H1 (cell line): ENCODE measurements around the gene LRRC18. TPM values are rescaled to one million over a fixed set of nuclear protein-coding genes. Genes with fewer than 3 reads are reported as not detected.

Experiments
- EGR1 ChIP-seq: IDR thresholded peaks from 2 replicates; pipeline ENCODE4 v1.6.1; 2011; ENCODE audit warnings: low read depth, low read length, borderline replicate concordance
- JUND ChIP-seq: IDR thresholded peaks from 2 replicates; pipeline ENCODE4 v1.6.1; 2011; ENCODE audit warnings: mild to moderate bottlenecking, improper control_type of control experiment, low read length
- KDM1A ChIP-seq: fragments of 200-600, 300-600 bp; sonication (generic); IDR thresholded peaks from 2 replicates; pipeline ENCODE4 v1.7.1; 2016; ENCODE audit warnings: mild to moderate bottlenecking, low read length, borderline replicate concordance
- KDM4A ChIP-seq: IDR thresholded peaks from one replicate; pipeline ENCODE4 v1.7.1; 2012; ENCODE audit warnings: low read depth, mild to moderate bottlenecking, moderate library complexity, low read length, inconsistent platforms; ENCODE audit not compliant: severe bottlenecking
- PHF8 ChIP-seq: fragments of 200-600 bp; sonication (generic); conservative IDR thresholded peaks from 2 replicates; pipeline ENCODE4 v1.7.1; 2012; ENCODE audit warnings: low read depth, mild to moderate bottlenecking, inconsistent platforms, low read length, moderate library complexity
- POU5F1 ChIP-seq: IDR thresholded peaks from 2 replicates; pipeline ENCODE4 v1.6.1; 2011; ENCODE audit warnings: low read depth, mild to moderate bottlenecking, low read length, moderate library complexity
- SAP30 ChIP-seq: fragments of 300-600 bp; sonication (generic); IDR thresholded peaks from 2 replicates; pipeline ENCODE4 v1.7.1; 2012; ENCODE audit warnings: low read length, moderate library complexity, mild to moderate bottlenecking, inconsistent platforms; ENCODE audit not compliant: insufficient read depth, insufficient replicate concordance
- SP2 ChIP-seq: IDR thresholded peaks from 2 replicates; pipeline ENCODE4 v1.6.1; 2012; ENCODE audit warnings: mild to moderate bottlenecking, low read length, inconsistent platforms
- TCF12 ChIP-seq: IDR thresholded peaks from 2 replicates; pipeline ENCODE4 v1.6.1; 2011; ENCODE audit warnings: low read depth, mild to moderate bottlenecking, low read length
- polyA plus RNA-seq, 7 experiments: library from polyadenylated mRNA; depleted of rRNA in 3 of 7; stranded (reverse) in 5 of 7; unstranded in 2 of 7; fragments of >200 nt in 5 of 7; fragments of 200-250 nt in 2 of 7; gene quantifications; 1 replicate in 5 of 7; 2 replicates in 1 of 7; 4 replicates in 1 of 7; pipeline versions ENCODE4 v1.2.1 to v1.2.3, GENCODE V29; 2011 to 2013; ENCODE audit warnings: missing spikeins in 2 of 7, mixed read lengths in 2 of 7
- total RNA-seq: library from RNA; stranded (reverse); fragmentation: NEBNext Ultra II Directional; extraction: Animal tissue kit (Norgen Biotek cat#: 25700); gene quantifications from 2 replicates; pipeline ENCODE4 v1.2.1, GENCODE V29; 2021
- TF ChIP-seq, protein P1 (sequence below): fragments of 300-600 bp; sonication (generic); IDR thresholded peaks from 2 replicates; pipeline ENCODE4 v1.7.1; 2012; ENCODE audit warnings: low read length, moderate library complexity, mild to moderate bottlenecking, inconsistent platforms; ENCODE audit not compliant: insufficient replicate concordance
- TF ChIP-seq, protein P2 (sequence below): IDR thresholded peaks from 2 replicates; pipeline ENCODE4 v1.6.1; 2012; ENCODE audit warnings: inconsistent platforms
- TF ChIP-seq, protein P3 (sequence below): IDR thresholded peaks from 2 replicates; pipeline ENCODE4 v1.6.1; 2011; ENCODE audit warnings: low read depth, mild to moderate bottlenecking, low read length; ENCODE audit not compliant: insufficient read depth

LRRC18 gene
- total and polyA plus RNA-seq, 2 of the 8 experiments (the other 6 are each of a cell fraction or from before 2014, with no cell fraction given), result not detected

DNA sequence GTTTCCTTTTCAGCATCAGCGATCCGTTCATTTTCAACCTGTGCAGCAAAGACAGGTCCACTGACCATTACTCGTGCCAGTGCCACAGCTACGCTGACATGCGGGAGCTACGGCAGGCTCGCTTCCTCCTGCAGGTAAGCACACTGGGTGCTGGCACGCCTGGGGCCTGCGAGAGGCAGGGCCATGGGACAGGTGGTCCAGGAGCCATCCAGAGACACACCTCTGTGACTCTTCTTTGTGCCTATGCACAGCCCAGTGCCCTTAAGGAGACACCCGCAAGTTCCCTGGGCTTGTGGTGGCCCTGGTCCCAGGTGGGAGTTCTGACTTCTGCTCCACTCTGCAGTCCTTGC, 42.2 kb downstream of the LRRC18 start (continued):
- TF ChIP-seq, protein P1, sequence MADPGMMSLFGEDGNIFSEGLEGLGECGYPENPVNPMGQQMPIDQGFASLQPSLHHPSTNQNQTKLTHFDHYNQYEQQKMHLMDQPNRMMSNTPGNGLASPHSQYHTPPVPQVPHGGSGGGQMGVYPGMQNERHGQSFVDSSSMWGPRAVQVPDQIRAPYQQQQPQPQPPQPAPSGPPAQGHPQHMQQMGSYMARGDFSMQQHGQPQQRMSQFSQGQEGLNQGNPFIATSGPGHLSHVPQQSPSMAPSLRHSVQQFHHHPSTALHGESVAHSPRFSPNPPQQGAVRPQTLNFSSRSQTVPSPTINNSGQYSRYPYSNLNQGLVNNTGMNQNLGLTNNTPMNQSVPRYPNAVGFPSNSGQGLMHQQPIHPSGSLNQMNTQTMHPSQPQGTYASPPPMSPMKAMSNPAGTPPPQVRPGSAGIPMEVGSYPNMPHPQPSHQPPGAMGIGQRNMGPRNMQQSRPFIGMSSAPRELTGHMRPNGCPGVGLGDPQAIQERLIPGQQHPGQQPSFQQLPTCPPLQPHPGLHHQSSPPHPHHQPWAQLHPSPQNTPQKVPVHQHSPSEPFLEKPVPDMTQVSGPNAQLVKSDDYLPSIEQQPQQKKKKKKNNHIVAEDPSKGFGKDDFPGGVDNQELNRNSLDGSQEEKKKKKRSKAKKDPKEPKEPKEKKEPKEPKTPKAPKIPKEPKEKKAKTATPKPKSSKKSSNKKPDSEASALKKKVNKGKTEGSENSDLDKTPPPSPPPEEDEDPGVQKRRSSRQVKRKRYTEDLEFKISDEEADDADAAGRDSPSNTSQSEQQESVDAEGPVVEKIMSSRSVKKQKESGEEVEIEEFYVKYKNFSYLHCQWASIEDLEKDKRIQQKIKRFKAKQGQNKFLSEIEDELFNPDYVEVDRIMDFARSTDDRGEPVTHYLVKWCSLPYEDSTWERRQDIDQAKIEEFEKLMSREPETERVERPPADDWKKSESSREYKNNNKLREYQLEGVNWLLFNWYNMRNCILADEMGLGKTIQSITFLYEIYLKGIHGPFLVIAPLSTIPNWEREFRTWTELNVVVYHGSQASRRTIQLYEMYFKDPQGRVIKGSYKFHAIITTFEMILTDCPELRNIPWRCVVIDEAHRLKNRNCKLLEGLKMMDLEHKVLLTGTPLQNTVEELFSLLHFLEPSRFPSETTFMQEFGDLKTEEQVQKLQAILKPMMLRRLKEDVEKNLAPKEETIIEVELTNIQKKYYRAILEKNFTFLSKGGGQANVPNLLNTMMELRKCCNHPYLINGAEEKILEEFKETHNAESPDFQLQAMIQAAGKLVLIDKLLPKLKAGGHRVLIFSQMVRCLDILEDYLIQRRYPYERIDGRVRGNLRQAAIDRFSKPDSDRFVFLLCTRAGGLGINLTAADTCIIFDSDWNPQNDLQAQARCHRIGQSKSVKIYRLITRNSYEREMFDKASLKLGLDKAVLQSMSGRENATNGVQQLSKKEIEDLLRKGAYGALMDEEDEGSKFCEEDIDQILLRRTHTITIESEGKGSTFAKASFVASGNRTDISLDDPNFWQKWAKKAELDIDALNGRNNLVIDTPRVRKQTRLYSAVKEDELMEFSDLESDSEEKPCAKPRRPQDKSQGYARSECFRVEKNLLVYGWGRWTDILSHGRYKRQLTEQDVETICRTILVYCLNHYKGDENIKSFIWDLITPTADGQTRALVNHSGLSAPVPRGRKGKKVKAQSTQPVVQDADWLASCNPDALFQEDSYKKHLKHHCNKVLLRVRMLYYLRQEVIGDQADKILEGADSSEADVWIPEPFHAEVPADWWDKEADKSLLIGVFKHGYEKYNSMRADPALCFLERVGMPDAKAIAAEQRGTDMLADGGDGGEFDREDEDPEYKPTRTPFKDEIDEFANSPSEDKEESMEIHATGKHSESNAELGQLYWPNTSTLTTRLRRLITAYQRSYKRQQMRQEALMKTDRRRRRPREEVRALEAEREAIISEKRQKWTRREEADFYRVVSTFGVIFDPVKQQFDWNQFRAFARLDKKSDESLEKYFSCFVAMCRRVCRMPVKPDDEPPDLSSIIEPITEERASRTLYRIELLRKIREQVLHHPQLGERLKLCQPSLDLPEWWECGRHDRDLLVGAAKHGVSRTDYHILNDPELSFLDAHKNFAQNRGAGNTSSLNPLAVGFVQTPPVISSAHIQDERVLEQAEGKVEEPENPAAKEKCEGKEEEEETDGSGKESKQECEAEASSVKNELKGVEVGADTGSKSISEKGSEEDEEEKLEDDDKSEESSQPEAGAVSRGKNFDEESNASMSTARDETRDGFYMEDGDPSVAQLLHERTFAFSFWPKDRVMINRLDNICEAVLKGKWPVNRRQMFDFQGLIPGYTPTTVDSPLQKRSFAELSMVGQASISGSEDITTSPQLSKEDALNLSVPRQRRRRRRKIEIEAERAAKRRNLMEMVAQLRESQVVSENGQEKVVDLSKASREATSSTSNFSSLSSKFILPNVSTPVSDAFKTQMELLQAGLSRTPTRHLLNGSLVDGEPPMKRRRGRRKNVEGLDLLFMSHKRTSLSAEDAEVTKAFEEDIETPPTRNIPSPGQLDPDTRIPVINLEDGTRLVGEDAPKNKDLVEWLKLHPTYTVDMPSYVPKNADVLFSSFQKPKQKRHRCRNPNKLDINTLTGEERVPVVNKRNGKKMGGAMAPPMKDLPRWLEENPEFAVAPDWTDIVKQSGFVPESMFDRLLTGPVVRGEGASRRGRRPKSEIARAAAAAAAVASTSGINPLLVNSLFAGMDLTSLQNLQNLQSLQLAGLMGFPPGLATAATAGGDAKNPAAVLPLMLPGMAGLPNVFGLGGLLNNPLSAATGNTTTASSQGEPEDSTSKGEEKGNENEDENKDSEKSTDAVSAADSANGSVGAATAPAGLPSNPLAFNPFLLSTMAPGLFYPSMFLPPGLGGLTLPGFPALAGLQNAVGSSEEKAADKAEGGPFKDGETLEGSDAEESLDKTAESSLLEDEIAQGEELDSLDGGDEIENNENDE, result no peak
- TF ChIP-seq JUND (no peak), PHF8 (no peak), TCF12 (no peak), SAP30 (no peak), POU5F1 (no peak), SP2 (no peak), KDM1A (no peak), KDM4A (no peak), EGR1 (no peak)
- TF ChIP-seq, protein P2, sequence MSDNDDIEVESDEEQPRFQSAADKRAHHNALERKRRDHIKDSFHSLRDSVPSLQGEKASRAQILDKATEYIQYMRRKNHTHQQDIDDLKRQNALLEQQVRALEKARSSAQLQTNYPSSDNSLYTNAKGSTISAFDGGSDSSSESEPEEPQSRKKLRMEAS, result no peak
- TF ChIP-seq, protein P3, sequence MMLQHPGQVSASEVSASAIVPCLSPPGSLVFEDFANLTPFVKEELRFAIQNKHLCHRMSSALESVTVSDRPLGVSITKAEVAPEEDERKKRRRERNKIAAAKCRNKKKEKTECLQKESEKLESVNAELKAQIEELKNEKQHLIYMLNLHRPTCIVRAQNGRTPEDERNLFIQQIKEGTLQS, result no peak
